ENCODE data around the gene EPHA3.

EPHA3 gene

GRCh38 chr3:89234620-89235019, 127.2 kb downstream of the EPHA3 start:
- DNase-seq: no peak

GRCh38 chr3:89238846-89239245, 131.4 kb downstream of the EPHA3 start:
- no peak for DNase-seq

- DNase-seq: no peak
These were observed 132.4 kb downstream of the EPHA3 start for GRCh38 chr3:89239774-89240173.

- DNase-seq: no peak
These were observed 138.2 kb downstream of the EPHA3 start for GRCh38 chr3:89245612-89246011.

- DNase-seq: no peak
These were observed 138.9 kb downstream of the EPHA3 start for GRCh38 chr3:89246326-89246725.

GRCh38 chr3:89250742-89251141, 143.3 kb downstream of the EPHA3 start:
- no peak for DNase-seq

GRCh38 chr3:89252016-89252415, 144.6 kb downstream of the EPHA3 start:
- DNase-seq: no peak

- DNase-seq: no peak
These were observed 145.4 kb downstream of the EPHA3 start for GRCh38 chr3:89252860-89253259.

- DNase-seq: no peak
These were observed 149.0 kb downstream of the EPHA3 start for GRCh38 chr3:89256395-89256794.

GRCh38 chr3:89256882-89257281, 149.5 kb downstream of the EPHA3 start:
- DNase-seq: no peak

GRCh38 chr3:89260721-89261120, 153.3 kb downstream of the EPHA3 start:
- DNase-seq: no peak

GRCh38 chr3:89261673-89262072, 154.3 kb downstream of the EPHA3 start:
- DNase-seq: no peak

GRCh38 chr3:89262309-89262929, 155.0 kb downstream of the EPHA3 start:
- DNase-seq: no peak

- DNase-seq: no peak
These were observed 156.7 kb downstream of the EPHA3 start for GRCh38 chr3:89264037-89264560.

GRCh38 chr3:89266074-89266473, 158.7 kb downstream of the EPHA3 start:
- DNase-seq: no peak

- no peak for DNase-seq
These were observed 160.6 kb downstream of the EPHA3 start for GRCh38 chr3:89268059-89268458.

GRCh38 chr3:89270201-89270600, 162.8 kb downstream of the EPHA3 start:
- DNase-seq: no peak

- DNase-seq: no peak
These were observed 167.6 kb downstream of the EPHA3 start for GRCh38 chr3:89275001-89275400.

- DNase-seq: no peak
These were observed 168.7 kb downstream of the EPHA3 start for GRCh38 chr3:89276116-89276515.

- DNase-seq: no peak
These were observed 171.0 kb downstream of the EPHA3 start for GRCh38 chr3:89278302-89279025.

GRCh38 chr3:89280301-89280700, 172.9 kb downstream of the EPHA3 start:
- DNase-seq: no peak

GRCh38 chr3:89280822-89281365, 173.5 kb downstream of the EPHA3 start:
- DNase-seq: no peak

- no peak for DNase-seq
These were observed 180.6 kb downstream of the EPHA3 start for GRCh38 chr3:89287902-89288508.

Measured in T-helper 2 cell (primary cell).